Amniotic stem cell (primary cell): Measurements from ENCODE around the gene IGFBPL1.

Source experiments
- DNase-seq: peaks from one replicate; lab custom pipeline; 2025; lab: John Stamatoyannopoulos, UW

IGFBPL1 gene

DNA sequence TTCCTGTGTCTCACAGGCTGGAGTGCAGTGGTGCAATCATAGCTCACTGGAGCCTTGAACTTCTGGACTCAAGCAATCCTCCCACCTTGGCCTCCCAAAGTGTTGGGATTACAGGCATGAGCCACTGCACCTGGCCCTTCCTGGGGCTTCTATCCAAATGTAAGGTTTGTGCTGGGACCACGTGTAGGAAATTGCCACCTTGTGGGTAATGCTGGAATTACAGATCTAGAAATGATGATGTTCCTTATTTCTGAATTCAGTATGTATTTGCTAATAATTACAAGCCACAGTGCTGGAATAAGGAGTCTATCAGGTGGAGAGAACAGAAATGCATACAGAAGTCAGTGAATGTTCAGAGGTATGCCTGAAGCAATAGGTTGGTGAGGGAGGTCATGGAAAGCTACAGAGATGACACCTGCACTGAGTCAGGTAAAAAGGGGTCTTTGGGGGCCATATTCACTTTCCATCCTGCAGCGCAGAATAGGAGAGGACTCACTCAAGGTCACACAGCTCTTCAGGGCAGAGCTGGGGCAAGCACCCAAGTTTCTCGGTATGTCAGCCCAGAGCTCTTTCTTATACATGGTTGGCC, 8.8 kb upstream of the IGFBPL1 start:
- DNase-seq = peak; percentile 17

GRCh38 chr9:38431116-38431515, 6.9 kb upstream of the IGFBPL1 start:
- no peak for DNase-seq

GRCh38 chr9:38428062-38428461, 3.8 kb upstream of the IGFBPL1 start:
- DNase-seq = no peak

- no peak for DNase-seq
These were observed 664 bp upstream of the IGFBPL1 start for GRCh38 chr9:38424918-38425317.

GRCh38 chr9:38423273-38423972, 831 bp downstream of the IGFBPL1 start:
- no peak for DNase-seq

GRCh38 chr9:38422555-38423260, 1.5 kb downstream of the IGFBPL1 start:
- DNase-seq = no peak

DNA sequence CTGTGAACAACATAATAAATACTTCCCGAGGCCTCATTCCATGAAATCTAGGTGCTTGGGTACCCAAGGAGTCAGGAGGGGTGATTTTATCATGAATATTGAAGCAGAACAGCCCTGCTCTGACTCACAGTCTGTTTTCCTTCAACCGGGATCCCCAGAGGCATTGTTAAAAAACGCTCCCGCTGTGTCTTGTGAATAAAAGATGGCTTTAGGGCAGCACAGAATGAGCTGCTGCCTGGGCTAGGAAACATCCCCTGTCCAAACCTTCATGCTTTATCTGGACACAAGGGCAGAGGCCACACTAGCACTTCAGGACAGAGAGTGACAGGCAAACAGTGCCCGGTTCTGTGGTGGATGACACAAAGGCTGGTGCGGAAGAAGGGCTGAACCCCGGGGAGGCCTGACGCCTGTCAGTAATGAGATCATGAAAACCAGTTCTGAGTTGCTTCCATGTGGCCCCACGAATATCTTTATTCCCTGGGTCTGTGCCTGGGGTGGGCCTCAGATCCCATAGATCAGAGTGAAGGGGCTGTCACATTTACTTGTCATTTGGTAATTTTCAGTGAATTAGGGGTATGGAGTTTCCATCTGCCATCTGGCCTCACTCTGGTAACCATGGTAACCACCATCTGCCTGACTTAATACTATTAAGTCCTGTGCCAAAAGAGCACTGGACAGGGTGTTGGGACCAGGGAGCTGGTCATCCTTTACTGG, 2.6 kb downstream of the IGFBPL1 start:
- no peak for DNase-seq

DNA sequence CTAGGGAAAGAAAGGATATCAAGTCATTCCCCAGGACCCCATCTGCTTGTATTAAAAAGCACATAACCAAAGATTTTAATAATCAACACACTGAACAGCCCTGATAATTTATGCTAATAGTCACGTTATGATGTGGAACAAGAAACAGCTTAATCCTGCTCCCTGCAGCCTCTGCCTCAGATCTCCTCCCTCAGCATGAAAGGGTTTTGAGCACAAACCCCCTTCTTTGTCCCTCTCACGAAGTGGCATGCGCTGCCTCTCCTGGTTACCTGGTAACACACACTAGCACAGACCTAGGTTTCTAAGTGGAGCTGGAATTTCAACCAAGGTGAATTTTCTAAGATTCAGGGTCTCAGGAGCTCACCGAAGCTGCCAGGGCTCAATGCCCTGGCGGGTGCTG, 5.1 kb downstream of the IGFBPL1 start:
- DNase-seq = no peak

DNA sequence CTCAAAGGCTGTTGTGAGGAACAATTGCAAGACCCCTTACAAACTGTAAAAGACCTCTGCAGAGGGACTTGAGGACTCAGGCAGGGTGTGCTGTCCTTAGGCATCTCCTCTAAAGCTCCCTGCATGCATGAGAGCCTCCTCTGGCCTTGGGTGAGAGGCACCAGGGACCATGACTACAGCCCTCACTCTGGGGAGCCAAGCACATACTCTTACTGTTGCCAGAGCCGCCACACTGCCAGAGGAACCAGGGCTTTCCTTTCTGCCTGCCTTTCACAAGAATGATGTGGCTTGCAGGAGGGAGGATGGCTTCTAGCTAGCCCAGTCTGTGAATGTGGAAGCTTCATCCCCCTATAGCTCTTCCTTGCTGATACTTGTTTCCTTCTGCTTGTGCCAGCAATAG, 5.9 kb downstream of the IGFBPL1 start:
- no peak for DNase-seq

- no peak for DNase-seq
These were observed 7.0 kb downstream of the IGFBPL1 start for GRCh38 chr9:38417003-38417945.

DNA sequence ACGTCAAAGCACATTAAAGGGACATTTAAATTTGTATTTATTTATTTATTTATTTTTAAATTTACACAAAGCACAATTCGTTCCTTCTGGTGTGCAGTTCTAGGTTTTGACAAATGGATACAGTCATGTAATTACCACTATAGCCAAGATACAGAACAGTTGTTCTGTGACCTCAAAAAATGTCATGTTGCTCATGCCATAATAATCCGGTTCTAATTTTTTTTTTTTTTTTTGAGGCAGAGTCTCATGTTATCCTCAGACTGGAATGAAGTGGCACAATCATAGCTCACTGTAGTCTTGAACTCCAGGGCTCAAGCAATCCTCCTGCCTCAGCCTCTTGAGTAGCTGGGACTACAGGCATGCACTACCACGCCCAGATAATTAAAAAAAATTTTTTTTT, 7.8 kb downstream of the IGFBPL1 start:
- no peak for DNase-seq

DNA sequence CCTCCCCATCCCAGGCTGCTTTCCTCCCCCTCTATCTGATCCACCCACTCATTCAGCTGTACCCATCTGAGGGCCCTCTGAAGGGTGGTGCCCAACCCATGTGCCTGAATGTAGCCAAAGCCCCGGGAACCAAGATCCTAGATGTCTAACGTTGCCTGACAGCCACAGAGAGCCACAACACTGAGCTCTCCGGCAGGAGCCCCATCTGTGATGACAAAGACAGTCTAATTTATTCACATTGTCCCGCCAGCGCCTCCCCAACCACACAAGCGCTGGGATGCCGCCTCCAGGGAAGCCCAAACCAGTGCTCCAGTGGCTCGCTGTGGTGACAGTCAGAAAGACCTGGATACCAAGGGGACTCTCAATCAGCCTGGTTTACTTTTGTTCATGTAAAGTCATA, 8.4 kb downstream of the IGFBPL1 start:
- no peak for DNase-seq

- DNase-seq = no peak
These were observed 10.1 kb downstream of the IGFBPL1 start for GRCh38 chr9:38414040-38414723.

- no peak for DNase-seq
These were observed 11.0 kb downstream of the IGFBPL1 start for GRCh38 chr9:38413283-38413682.

DNA sequence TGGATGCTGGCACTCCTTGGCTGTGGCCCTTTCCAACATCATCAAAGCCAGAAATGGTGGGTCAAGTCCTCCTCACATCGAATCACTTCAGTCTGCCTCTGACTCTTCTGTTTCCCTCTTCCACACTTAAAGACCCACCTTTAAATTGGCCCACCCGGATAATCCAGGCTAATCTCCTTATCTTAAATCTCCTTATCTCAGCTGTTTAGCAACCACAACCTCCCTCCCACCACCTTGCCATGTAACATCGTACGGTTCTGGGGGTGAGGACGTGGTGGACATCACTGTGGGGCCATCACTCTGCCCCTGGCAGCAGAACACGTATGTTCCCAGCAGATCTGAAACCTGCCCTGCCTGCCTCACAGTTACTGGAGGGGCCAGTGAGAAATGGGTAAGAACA, 11.5 kb downstream of the IGFBPL1 start:
- no peak for DNase-seq

GRCh38 chr9:38408719-38409118, 15.5 kb downstream of the IGFBPL1 start:
- DNase-seq = no peak

- no peak for DNase-seq
These were observed 17.6 kb downstream of the IGFBPL1 start for GRCh38 chr9:38406476-38407186.

DNA sequence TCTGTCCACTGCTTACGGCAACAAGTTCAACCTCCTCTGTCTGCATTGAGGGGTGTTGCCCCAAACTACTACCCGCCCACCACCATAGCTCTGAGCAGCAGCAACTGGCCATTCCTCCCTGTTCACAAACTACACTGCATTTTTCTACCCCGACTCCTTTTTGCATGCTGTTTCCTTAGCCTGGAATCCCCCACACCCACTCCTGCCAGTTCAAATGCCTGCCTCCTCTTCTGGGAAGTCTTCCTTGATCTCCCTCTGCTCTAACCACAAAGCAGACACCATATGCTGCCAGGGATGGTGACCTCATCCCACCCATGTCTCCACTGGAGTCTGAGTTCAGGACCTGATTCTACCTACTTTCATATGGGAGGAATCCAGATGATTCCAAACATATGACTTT, 18.5 kb downstream of the IGFBPL1 start:
- no peak for DNase-seq

GRCh38 chr9:38404314-38404713, 19.9 kb downstream of the IGFBPL1 start:
- no peak for DNase-seq

GRCh38 chr9:38401994-38402393, 22.3 kb downstream of the IGFBPL1 start:
- no peak for DNase-seq
